GM21619 (cell line): Measurements from ENCODE around the gene SPEF1.
A peak's percentile ranks its signal among the peaks of the same experiment; 100 is the strongest.
"Not testable (repeated sequence)": the region's sequence is repeated elsewhere in the genome, so short reads cannot be mapped to it uniquely, and the experiment has no call there.

ENCODE experiments used
- ATAC-seq: cut with Tn5 transposase; IDR thresholded peaks from one replicate; pipeline ENCODE4 v1.9.1; 2021; ENCODE audit not compliant: unreplicated experiment

Gene SPEF1

DNA sequence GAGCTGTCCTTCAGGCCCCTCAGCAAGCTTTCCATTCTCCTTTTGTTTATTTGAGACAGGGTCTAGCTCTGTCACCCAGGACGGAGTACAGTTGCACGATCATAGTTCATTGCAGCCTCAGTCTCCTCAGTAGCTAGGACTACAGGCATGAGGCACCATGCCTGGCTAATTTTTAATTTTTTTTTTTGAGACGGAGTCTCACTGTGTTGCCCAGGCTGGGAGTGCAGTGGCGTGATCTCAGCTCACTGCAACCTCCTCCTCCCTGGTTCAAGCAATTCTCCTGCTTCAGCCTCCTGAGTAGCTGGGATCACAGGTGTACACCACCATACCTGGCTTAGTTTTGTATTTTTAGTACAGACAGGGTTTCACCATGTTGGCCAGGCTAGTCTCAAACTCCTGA is 8.0 kb upstream of the SPEF1 start:
- ATAC-seq, result not testable (repeated sequence)

DNA sequence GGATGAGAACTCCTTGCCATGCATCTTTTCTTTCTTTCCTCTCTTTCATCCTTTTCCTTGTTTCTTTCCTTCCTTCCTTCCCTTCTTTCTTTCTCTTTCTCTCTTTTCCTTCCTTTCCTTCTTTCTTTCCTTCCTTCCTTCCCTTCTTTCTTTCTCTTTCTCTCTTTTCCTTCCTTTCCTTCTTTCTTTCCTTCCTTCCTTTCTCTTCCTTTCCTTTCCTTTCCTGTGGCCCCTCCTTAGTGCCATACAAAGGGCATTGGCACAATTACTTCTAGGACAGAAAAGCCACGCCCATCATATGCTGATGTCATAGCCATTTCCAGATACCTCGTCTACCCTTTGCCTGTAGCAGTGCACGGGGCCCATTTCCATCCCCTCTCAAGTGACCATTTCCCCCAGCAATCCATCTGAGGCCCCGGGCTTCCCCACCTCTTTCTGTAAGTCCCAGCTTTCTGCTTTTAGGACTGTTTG is 7.5 kb upstream of the SPEF1 start:
- ATAC-seq, result no peak

DNA sequence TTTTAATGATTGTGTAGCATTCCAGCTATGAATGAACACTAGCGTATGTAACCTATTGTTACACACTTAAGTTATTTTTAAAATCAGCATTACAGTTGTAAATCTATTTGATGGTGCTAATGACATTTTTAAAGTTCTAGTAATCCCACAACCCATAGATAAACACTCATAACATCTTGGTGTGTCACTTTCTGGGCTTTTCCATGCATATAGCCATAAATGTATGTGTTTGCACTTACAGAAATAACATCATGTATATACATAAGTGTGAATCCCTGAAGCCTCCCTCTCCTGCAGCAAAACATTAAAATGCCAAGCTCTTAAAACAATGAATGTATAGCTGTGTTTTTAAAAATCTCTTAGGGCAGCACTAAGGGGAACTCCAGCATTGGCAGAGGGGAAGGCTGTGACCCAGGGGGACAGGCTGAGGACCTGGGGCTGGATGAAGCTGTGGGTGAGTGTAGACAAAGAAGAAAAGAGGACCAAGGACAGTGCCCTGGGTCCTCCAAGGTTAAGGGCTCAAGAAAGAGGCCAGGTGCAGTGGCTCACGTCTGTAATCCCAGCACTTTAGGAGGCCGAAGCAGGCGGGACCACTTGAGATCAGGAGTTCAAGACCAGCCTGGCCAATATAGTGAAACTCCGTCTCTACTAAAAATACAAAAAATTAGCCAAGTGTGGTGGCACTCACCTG is 6.2 kb upstream of the SPEF1 start:
- no peak for ATAC-seq

DNA sequence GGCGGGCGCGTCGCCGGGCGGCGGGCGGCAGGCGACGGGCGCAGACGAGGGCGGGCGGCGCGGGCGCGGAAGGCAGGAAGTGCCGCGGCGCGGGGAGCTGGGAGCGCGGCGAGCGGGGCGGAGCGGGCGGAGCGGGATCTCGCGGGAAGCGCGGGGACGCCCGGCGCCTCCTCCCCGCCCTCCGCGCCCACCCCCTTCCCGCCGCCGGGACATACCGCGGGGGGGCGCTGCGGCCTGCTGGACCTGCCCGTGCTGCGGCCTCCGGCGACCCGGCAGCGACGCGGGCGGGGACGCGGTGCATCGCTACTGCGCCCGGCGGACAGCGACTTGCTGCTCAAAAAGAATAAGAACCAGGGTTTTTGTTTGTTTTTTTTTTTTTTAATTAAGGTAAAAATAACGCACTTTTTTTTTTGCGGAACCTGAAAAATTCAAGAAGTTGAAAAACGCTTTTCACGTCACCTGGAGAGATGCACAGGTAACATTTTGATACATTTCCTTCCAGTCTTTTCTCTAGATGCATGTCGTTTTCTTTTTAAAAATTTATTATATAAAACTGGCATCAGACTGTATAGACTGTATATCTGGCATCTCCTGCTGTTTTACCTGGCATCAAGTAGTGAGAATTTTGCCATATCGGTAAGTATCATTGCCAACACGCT is 5.5 kb upstream of the SPEF1 start, which contains the start of gene CENPB:
TSS of gene CENPB (minus strand) at position 76 of the 659 bp plus-strand sequence. CDS start 257 bp downstream, outside the sequence.
- peak; percentile 77 for ATAC-seq

DNA sequence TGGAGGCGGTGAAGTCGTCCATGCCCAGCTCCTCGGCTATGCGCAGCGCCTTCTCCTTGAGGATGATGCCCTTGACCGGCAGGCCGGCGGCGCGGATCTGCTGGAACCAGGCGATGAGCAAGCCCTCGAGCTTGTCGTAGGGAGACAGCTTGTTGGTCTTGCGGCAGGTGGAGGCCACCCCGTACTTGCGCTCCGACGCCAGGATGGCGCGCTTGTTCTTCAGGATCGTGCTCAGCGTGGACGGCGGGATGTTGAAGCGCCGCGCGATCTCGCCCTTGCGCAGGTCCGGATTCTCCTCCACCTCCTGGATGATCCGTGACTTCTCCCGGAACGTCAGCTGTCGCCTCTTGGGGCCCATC is 4.9 kb upstream of the SPEF1 start:
- ATAC-seq, result peak; percentile 12

DNA sequence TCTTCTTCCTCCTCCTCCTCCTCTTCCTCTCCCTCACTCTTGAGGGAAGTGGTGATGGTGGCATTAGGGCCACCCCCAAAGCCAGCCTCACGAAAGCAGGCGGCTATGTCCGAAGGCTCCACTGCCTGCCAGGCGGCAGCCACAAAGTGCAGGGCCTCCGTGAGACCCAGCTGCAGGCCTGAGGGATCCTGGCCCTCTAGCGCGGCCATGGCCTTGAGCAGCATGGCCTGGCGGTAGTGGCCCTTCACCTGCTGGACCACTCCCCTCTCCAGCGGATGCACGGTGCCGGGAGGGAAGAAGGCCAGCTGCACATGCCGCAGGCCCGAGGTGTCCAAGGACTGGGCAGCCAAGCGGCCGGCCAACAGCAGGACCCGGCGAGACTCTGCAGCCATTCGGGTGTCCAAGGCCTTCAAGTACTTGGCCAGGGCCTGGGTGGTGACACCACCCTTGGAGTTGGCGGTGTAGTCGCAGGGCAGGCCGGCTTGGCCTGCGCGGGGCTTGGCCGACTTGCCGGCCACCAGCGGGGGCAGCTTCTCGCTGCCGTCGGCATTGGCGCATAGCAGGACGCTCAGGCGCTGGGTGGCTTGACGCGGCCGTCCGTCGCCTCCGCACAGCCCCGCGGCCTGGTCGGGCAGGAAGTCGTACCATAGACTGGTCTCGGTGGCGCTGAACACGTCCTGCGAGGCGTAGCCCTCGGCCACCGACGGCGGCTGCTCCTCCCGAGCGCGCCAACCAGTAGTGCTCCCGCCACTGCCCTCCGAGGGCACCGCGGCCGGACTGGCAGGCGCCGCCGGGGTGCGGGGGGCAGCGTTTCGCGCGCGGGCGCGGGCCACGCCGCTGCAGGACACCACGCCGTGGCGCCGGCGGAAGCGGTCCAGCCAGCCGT is 4.2 kb upstream of the SPEF1 start:
- no peak for ATAC-seq

DNA sequence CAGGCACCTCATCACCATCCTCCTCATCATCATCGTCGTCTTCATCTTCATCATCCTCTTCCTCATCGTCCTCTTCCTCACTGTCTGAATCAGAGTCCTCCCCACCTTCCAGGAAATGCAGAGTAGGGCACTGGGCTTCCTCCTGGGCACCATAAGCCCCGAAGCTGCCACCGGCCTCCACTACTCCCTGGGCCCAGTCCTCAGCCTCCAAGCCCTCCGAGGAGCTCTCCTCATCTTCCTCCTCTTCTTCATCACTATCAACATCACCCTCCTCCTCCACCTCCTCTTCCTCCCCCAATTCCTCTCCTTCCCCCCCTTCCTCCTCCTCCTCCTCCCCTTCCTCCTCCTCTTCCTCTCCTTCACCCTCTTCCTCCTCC is 3.6 kb upstream of the SPEF1 start:
- no peak for ATAC-seq

DNA sequence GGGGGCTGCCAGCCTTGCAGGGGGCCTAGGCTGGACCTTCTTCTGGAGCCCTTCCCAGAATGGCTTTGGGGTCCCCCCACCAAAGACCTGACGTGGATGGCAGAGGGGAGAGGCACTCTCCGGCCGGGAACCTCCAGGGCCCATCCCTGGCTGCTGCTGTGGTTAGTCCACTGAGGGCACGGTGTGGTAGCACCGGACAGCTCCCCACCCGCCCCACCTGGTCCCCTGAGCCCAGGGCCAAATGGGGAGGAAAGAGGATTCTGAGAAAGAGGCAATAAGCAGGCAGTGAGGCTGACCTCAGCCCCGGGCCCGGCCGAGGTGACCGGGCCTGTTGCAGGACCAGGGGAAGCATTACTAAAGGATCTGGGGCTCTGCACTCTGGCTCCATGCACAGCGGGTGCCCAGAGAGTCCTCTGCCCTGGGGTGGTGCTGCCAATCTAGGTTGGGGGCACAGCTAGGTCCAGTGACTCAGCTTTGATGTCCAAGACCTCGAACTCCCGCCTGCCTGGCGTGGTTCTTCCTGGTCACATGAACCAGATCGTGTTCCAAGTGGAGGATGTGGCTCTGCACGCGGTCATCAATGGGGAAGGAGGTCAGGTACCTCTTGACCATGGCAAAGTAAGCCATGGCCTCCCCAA is 3.1 kb upstream of the SPEF1 start:
- no peak for ATAC-seq

DNA sequence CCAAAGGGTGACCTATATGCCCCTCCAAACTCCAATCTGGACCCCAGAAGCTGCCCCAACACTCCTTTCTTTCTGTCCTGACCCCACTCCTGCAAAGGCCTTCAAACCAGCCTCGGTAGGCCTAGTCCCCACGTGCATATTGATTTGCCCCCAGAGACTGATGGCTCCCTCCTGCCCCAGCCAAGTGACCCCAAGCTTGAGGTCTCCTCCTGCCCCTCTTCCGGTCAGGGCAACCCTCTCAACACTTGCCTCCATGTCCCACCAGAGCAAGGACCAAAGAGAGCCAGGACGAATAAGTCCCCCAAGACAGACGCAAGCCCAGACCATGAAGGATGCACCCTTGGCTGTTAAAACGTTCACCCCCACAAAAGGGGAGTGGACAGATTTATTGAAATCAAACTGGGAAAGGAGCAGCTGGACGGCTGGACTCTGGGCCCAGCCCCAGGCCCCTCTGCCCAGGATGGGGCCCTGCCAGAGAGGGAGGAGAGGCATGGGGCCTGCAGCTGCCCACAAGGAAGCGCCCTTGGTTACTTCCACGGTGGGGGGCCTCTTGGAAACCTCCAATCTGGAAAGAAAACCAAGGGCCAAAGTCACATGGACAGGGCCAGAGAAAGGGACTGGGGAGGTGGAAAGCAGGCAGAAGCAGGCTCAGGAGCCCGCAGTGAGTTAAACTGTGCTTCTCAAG is 2.4 kb upstream of the SPEF1 start:
- no peak for ATAC-seq

DNA sequence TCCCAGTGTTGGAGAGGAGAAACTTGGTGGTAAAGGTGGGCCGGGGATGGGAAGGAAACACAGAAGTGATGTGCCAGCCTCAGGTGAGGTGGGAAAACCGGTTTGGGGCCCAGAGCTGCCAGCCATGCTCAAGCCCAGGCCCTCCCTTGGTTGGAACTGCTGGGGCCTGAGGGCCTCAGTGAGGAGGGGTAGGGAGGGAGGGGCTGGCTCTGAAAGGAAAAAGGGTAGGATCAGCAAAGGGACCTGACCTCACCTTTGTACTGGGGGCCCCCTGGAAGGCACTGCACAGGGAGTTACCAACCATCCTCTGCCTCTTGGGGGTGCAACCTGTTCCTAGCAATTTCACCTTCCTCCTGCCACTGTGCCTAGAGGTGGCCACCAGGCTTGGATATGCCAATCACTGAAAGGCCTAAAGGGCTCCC is 1.8 kb upstream of the SPEF1 start:
- ATAC-seq, result no peak

DNA sequence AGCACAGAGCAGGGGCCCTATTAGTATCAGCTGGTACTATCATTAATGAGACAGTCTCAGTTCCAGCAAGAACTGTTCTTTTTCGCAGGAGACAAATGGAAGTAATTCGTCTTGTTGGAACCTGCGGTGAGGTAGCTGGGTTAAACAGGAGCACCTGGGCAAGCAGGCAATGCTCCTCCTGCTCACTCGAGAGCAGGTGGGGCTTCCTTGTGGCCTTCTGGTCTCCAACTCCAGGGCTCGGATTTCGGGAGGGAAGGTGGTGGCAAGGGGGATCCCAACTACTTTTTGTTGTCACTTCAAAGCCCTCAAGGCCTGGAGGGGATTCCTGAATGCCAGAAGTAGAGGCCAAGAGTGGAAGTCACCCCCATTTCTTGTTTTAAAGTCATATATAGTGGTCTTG is 1.3 kb upstream of the SPEF1 start:
- ATAC-seq, result no peak

DNA sequence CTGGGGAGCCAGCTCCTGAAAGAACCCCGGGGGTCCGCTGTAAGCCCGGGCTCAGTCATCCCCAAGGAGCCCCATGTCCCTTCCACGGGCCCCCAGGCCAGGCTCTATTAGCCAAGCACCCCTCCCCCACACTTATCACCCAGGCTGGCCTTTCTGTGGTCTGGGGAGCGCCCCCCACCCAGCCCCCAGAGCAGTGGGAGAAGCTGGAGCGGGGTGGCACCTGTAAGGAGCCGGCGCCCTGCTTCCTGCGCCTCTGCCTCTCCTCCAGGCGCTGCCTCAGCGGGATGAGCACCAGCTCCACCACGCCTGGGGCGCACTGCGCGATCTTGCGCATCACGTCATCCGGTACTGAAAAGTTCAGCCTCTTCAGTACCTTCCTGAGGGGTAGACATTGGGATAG is 2.3 kb downstream of the SPEF1 start:
- ATAC-seq, result no peak

DNA sequence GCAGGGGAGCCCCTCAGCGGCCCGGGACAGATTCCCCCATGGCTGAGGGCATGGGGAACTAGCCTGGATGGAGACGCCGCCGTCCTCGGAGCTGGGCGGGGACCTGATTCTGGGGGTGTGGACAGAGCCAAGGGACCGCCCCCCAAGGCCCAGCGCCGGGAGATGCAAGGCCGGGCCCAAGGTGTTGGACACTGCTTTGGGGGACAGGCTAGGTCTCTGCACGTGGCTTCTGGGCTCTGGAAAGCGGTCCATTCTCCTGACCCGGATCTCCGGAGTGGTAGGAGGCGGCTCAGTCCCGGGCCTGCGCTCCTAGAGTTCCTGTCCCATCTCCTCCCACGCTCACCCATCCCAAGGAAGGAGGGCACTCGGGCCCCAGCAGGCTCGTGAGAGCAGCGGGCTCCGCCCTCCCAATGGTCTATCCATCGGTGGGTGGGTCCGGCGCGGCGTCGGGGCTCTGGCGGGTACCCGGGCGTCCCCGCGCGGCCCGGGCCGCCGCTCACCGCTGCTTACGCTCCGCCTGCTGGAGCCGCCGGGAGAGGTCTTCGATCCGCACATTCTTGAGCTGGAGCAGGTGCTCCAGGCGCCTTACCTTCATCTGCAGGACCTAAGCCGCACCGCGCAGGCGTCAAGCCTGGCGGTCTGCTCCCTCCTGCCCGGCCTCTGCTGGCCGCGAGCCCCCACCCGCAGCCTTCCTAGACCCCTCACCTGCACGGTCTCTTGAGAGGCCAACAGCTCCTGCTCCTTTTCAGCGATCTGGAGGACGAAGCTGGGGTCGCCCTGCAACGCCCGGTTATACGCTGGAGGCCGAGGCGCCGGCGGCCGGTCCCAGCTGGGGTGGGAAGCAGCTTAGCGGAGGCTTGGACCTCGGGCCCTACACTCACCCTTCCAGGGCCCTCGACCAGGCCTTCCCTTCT is 3.3 kb downstream of the SPEF1 start:
- ATAC-seq, result no peak

DNA sequence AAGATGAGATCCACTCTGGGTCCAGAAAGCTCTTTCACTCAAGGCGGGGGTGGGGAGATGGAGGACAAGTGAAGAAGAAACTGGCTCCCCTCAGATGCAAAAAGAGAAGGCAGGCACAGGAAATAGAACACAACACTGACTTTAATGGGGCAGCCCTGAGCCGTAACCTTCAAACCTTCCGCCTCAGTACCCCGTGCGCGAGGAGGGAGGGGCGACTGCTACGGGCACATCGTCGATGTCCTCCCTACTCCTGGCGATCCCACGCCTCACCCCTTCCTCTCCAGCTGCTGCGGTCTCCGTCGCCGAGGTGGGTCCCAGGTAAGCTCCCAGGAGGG is 3.9 kb downstream of the SPEF1 start:
- ATAC-seq, result no peak

DNA sequence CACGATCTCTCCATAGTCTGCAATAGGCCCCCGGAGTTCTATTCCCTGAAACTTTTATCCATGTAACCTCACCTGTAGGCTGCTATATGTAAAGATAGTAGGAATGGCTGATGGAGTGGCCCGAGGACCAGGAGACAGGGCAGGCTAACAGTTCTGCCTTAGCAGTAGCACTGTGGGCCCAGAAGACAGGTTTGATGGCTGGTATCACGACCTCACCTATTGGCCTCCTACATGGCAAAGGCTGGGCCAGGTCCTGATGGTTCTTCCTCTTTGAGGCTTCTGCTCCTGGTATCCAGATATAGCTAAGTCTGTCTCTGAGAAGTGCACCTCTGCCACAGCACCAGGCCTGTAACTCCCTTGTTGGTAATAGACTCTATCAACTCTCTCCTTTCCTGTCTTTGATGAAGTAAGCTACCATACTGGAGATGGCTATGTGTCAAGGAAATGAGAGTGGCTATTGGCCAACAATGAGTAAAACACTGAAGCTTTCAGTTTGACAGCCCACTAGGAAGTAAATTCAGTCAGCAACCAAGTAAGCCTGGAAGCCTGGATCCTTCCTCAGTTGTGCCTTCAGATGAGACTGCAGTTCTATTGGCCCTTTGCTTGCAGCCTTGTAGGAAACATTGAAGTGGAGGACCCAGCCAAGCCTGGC is 5.7 kb downstream of the SPEF1 start:
- ATAC-seq, result no peak

DNA sequence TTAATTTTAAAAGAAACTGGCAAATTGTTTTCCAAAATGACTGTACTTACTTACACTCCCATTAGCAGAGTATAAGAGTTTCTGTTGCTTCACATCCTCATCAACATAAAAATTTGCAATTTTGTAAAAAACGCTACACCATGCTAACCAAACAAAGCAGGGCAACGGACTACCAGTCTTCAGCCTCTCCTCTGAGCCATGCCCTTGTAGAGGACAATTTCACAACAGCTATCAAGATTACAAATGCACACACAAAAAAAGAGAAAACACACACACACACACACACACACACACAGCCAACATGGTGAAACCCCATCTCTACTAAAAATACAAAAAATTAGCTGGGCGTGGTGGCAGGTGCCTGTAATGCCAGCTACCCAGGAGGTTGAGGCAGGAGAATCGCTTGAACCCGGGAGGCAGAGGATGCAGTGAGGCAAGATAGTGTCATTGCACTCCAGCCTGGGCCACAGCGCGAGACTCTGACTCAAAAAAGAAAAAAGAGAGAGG is 9.6 kb downstream of the SPEF1 start:
- no peak for ATAC-seq

DNA sequence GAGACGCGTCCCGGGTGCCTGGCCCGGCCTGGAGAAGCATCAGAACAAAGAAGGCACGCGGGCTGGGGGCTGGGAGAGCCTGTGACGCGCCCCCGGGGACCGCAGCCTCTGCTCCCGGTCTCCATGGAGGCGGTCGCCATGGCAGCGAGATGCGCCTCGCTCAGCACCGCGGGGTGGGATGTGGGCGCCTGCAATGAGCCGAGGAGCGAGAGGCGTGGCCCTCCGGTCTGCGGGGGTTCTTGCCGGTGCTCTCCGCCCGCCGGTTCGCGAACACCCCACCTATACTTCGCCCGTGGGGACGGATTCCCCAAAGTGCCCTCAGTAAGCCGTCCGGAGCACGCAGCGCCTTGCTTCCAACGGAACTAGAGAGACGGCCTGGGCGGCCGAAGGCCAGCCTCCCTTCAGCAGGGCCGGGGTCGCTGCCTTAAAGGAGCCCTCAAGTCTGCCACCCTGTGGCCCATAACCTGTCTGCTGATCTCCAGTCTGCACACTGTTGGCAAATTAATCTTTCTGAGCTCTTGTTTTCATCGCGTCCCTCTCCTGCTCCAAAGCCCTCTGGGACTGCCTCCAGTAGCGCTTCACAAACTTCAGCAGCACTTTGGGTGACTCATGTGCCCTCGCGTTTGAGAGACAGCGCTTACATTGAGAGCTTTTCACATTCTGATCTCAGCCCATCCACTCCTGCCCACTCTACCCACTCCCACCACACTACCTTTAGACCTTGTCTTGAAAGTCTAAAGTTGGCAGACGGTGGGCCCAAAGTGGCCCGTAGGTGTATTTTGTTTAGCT is 12.7 kb downstream of the SPEF1 start:
- ATAC-seq, result peak; percentile 29
